Erythroblast (primary cell): Measurements from ENCODE around the gene DOCK4.

Experiments
- GATA1 ChIP-seq: IDR thresholded peaks from 2 replicates; pipeline ENCODE4 v1.6.1; 2011; ENCODE audit warnings: low read depth, mild to moderate bottlenecking, control low read depth, low read length, moderate library complexity
- POLR2A ChIP-seq: IDR thresholded peaks from 2 replicates; pipeline ENCODE4 v1.6.1; 2011; ENCODE audit warnings: mild to moderate bottlenecking, low read length

DNA sequence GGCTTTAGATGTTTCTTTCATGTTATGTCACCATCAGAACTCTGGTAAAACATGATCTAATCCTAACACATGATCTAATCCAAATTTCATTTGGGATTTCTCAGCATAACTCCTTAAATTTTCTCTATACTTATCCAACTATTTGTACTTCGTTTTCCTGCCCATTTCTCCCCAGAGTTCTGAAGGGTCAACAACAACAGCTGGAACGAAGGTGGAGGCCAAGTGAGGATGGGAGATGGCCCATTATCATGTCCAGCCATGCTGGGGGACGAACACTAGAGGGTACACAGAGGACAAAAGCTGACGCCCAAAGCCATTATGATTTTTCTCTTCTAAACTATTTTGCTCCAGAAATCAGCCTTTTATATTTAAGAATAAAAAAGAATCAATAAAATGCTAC lies 185.4 kb downstream of the DOCK4 start:
- TF ChIP-seq POLR2A: no peak
- no peak for TF ChIP-seq GATA1
